GM21367 (cell line): Measurements from ENCODE around the gene ANAPC10.

Experiments used
- ATAC-seq: cut with Tn5 transposase; IDR thresholded peaks from one replicate; pipeline ENCODE4 v1.9.1; 2021; ENCODE audit not compliant: unreplicated experiment

Gene ANAPC10

DNA sequence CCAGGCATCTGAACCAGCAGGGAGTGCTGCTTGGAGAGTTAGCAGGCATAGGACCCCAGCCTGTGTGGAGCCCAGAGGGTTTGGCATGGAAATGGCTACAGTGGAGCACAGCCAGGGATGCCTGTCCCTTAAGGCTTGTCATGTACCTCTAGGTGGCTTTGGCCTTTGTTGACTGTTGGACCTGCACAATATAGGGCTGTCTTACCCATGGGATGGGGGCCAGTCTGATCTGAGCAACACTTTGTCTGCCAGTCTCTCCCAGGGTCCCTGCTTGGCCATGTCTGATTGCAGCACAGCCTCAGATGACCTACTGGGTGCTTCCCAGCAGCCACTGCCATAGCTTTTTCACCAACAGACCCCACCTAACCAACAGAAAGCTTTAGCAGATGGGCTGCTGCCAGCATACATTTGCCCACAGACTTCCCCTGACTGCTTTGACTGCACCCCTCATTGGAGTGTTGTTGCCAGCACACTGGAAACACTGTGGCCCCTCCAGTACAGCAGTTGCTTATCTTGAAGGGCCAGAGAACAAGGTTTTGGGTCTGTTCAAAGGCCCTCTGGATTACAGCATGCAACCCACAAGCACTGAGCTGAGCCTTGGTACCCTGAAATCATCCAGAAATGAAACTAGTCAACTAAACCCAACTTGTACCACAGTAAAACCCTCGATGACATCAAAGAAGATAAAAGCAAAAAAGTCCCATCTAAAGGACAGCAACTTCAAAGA, 22.1 kb downstream of the ANAPC10 start:
- no peak for ATAC-seq

DNA sequence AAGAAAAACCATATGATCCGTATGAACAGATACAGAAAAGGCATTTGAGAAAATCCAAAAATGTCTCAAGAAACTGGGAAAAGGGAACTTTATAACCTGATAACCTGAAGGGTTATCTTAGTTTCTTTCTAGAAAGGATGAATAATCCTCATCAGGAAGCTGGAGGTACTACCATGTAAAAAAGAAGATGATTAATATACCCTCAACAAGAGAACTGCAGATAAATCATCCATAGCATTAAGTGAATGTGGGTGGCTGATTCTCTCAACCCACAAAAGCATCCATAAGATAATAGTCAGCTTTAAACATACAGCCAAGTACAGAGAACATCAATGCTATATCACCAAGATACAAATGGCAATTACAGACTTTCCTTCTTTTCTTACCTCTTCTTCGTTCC, 26.4 kb downstream of the ANAPC10 start:
- no peak for ATAC-seq

DNA sequence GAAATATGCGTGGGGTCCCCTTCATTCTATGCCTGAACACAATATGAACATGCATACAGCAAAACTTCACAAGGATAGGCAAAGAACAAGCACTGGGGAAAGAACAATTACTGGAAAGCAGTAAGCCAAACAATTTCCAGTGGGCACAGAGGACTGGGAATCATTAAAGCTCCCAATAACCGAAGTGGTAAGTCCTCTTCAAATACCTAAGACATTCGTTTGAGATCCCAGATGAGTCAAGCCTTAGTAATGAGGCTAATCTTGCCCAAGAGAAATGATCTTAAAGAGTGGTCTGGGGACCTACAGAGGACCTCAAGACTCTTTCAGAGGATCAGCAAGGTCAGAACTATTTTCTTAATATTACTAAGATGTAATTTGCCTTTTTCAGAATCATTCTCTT, 28.6 kb downstream of the ANAPC10 start:
- ATAC-seq, result no peak

DNA sequence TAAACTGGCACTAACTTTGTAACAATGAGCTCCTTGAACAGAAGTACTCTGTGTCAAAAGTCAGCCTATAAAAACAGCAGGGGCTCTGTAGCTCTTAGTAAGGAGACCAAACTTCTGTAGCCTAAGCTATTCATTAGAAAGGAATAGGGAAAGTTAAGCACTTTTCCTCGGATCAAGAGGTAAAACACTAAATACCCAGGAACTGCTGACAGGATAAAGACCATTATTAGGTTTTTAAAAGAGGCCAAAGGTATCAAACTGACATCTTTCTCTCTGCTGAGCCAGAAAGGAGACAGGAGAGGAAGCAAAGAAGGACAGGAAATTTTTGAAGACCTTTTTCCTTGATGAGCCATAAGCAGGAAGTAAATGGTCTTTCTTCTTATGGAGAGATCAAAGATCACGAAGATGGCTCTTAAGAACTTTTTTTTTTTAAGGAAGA, 31.9 kb downstream of the ANAPC10 start:
- no peak for ATAC-seq

DNA sequence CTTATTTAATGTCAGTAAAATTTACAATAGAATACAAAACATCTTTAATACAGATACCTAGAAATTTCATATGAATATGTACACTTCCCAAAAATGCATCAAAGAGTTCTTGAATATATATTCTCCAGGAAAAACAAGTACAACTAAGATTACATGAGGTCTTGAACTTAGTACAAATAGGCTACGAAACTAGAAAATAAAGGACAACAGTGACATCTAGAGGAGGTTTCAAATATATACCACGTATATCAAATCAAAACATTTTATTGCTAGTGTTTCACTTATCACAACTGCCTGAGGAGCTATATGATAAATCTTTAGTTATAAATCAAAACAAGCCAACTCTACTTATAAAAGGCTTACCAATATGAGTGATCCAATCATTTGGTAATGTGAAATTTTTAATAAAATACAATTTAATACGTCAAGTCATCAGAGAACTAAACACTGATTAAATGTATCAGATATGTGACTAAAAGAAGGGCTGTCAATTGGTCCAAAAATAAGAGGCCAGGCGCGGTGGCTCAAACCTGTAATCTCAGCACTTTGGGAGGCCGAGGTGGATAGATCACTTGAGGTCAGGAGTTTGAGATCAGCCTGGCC, 36.6 kb downstream of the ANAPC10 start:
- ATAC-seq, result peak; percentile 53

DNA sequence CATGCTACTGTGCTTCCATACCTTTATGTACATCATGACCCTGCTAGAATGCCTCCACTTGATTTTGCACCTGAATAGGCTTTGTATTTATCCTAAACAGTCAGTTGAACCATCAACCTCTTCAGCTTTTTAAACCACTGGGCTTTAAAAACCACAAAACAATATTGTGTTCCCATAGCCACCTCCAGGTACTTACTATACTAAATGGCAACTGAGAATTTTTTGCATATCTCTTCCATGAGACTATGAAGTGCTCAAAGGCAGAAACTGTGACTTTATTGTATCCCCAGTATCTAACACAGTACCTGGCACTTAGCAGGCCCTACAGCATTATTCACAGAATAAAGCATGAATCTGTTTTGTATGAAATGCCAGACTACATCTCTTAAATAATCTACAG, 39.7 kb downstream of the ANAPC10 start:
- no peak for ATAC-seq

DNA sequence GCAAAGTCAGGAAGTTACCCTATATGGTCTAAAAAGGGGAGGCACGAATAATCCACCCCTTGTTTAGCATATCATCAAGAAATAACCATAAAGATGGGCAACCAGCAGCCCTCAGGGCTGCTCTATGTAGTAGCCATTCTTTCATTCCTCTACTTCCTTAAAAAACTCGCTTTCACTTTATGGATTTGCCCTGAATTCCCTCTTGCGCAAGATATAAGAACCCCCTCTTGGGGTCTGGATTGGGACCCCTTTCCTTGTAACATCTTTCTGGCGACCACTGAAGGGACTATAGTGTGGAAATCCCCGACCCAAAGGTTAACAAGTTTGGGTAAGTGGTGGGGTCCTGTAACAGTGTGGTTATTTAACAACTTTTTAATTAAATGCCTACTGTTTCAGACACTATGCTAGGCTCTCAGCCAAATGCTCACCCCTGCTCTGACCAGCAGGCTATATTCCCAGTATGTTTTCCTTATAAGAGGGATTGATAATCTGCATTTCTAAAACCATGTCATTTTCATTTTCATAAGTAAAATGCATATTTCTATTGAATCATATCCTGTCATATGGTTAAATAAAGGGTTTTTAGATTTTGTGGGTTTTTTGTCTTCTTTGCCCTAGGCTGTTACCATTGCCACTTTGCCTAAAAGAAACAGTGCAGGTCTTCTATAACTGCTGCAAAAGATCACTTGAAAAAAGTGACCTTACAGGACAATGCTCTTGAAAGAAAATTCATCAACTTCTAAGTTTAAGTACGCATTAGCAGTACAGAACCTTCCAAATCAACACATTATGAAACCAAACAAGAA, 41.5 kb downstream of the ANAPC10 start:
- no peak for ATAC-seq

DNA sequence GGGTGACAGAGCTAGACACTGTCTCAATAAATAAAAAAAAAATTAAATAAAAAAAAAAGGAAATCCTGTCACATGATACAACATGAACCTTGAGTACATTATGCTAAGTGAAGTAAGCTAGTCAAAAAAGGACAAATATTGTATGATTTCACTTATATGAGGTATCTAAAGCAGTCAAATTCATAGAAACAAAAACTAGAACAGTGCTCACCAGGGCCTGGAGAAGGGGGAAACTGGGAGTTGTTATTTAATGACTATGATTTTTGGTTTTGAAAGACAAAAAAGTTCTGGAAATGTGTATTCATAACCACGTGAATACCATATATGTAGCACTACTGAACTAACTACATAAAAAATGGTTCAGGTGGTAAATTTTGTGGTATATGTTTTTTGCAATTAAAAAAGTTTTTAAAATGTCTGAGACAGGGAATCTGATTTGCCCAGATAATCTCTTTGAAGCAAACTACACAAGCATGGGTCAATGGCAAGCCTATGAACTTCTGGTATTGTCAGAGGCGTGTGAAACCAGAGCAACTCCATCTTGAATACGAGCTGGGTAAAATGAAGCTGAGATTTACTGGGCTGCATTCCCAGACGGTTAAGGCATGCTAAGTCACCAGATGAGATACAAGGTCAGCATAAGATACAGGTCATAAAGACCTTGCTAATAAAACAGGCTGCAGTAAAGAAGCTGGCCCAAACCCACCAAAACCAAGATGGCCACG, 42.3 kb downstream of the ANAPC10 start:
- ATAC-seq, result no peak

DNA sequence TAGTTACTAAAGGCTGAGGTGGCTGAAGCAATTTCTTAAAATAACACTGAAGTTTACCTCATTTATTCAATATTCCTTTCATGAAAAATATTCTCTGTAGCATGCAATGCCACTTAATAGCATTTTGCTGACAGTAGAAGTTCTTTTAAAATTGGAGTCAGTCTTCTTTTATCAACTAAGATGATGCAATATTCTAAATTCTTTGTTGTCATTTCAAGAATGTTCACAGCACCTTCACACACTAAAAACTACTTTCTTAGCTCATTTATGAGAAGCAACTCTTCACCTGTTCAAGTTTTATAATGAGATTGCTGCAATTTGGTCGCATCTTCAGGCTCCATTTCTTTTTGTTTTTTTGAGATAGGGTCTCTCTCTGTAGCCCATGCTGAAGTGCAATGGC, 48.8 kb downstream of the ANAPC10 start:
- ATAC-seq, result no peak

DNA sequence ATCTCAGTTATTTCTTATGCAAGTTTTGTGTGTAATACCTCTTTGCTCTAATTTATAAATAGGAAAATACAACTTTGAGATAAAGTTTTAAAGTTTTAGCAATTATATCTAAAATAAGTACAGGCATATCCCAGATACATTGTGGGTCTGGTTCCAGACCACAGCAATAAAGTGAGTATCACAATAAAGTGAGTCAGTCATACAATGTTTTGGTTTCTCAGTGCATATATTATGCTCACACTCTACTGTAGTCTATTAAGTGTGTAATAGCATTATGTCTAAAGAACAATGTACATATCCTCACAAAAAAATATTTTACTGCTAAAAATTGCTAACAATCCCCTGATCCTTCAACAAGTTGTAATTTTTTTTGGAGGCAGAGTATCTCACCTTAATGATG, 49.2 kb downstream of the ANAPC10 start:
- no peak for ATAC-seq

DNA sequence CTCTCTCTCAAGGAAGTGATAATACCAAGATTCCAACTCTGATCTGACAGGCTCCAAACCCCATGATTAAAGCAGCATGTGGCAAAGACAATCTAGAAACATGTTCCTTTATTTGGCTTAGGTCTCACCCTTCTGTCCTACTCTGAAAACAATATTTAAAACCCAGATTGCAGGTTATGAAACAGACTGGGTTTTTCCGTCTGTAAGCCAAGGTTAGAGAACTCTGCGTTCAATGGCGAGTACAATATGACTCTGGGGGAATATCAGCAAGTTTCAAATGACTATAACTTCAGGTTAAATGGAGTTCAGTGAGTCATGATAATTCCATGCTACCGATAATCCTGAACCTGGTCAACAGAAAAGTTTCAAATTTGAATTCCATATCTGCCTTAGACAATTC, 50.8 kb downstream of the ANAPC10 start:
- ATAC-seq, result peak; percentile 44

DNA sequence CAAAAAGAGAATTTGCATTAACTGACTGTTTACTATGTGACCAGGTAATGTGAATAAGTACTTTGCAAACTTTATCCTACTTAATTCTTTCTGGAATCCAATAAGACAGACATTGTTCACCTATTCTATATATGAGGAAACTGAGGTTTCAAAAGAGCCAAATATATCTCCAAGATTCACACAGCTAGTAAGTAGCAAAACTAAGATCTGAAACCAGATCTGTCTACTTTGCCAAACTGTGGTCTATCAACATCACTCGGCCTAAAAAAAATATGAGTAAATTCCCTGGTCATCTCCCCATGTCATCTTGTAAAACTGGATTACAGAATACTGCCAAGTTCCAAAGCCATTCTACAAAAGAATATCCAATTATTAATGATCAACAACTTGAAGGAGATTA, 52.8 kb downstream of the ANAPC10 start:
- ATAC-seq, result peak; percentile 32

DNA sequence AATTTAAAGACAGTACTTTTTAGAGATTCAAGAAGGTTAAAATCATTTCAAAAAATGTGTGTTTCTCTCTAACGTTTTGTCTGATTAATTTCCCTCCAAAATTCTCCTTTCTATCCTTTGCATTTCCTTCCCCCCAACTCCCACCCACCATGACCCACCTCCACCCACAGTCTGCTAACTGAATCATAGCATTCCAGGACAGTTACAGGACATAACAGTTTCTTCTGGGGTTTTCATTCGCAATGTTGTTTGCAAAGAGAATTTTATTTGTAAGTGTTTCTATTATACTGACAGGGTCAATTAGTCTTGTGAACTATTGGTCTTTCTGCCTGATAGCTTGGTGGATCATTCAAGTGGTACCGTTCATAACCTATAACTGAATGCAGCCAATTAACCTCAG, 53.7 kb downstream of the ANAPC10 start:
- no peak for ATAC-seq

DNA sequence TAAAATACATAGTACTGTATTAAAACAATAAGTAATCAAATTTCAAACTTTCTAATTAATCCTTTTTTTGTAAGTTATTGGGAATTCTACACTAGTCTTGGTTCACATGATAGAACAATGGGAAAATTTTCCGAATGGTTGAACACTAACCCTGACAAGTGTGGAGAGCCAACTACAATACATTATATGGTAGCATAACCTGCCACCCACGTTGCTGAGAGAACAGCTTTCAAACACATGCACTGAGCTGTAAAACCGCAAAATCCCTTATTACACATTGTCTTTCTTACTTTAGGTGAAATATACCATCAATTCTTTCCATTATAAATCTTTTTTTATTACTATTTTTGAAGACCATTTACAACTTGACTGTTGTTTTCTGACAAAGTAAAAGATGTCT, 54.7 kb downstream of the ANAPC10 start:
- ATAC-seq, result no peak

DNA sequence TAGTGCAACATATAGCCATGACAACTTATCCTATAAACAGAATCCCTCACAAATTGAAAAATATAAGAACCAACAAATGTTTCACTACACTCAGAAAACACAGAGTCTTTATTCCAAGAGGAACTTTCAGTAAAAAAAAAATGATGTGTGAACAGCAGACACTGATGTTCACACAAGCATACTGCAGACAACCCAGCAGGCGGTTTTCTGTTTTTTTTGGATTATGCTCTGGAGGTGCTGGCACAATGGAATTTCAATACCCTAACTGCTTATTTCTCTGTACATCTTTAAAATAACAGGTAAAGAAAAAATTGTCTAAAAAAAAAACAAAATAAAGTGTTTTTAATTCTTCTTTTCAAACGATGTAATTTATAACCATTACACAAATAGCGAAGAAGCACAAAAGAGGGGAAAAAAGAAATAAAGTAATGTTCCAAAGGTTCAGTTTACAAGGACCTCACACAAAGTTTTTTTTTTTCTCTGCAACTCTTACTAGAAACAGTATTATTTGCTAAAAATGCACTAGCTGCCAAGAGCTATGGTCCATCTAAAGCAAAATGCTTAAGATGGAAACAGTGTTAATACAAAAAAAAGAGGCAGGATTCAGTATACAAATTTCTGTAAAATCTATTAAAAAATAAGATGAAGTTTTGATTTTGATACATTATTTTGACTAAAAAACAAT, 55.3 kb downstream of the ANAPC10 start:
- no peak for ATAC-seq

DNA sequence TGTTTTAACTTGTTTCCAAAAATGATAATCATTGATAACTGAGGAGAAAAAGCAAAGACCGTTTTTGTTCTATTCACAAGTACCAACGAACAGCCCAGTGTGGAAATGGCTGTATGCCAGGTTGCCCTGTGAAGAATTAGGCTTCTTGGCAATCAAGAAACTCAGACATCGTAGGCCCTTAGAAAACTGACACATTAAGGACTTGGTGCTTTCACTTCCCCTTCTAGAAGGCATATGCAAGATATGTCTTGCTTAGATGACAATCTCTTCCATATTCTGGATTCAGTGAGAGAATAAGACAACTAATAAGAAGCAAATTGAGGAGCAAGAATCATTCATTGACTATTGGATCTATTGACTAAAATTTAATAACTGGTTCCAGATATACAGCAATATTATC, 56.6 kb downstream of the ANAPC10 start:
- peak; percentile 98 for ATAC-seq

DNA sequence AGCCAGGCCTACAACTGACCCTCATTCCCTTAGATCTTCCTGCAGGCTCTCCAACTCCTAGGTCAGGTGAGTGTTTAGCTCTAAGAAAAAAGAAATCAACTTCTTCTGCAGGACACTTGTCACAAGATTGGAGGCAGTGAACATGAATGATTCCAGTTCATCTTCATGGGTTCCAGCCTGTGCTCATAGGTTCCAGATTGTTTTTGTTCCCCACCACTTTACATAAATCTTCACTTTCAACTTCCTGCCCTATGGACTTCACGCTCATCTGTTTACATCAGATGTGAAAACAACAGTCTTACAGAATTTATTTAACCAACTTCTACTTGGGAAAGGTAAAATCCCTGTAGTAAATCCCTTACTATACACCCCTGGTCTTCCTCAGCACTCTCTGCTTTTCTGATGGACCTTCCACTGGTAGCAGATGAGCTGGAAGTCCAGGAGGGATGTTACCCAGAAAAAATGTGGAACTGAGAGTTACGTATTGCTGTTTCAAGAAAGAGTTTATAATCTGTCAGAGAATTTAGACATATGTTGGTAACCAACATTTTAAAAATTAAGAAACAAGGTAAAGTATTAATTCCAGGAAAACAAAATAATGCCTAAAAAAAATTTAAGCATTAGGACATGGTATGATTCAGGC, 62.4 kb downstream of the ANAPC10 start:
- ATAC-seq, result no peak

DNA sequence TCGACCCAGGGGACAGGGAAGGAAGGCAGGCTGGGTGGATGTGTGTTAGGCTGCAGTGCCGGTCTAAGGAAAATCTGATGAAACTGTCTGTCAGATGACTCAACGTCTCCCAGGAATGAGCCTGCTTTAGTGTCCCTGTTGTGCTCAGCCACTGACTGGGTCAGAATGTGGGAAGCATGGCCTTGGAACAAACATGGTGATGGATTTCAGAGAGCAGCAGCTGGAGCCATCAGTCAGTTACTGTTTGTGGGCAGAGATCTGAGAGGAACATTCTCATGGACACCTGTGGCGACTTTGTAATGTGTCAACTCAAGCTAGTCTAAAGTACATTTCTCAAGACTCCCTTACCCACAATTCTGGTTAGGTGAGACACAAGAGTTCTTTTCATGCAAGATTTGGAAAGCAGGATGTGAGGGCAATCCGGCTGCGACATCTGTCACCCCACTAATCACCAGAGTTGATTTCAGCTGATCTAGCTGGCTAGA, 63.2 kb downstream of the ANAPC10 start:
- no peak for ATAC-seq

DNA sequence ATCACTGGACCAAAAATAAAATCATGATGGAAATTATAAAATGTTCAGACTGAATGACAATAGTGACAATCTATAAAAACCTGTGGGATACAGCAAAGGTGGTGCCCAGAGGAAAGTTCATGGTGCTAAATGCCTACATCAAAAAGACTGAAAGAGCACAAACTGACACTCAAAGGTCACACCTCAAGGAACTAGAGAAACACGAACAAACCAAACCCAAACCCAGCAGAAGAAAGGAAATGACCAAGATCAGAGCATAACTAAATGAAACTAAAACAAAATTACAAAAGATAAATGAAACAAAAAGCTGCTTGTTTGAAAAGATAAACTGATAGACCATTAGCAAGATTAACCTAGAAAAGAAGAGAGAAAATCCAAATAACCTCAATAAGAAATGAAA, 78.7 kb downstream of the ANAPC10 start:
- peak; percentile 60 for ATAC-seq

DNA sequence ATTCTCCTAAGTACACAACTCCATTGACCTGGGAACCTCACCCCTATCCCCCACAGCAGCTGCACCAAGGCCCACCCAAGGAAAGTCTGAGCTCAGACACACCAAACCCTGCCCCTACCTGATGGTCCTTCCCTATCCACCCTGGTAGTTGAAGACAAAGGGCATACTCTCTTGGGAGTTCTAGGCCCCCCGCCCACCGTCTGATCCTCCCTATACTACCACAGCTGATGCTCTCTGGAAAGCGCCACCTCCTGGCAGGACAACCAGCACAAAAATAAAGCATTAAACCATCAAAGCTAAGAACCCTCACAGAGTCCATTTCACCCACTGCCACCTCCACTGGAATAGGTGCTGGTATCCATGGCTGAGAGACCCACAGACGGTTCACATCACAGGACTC, 83.6 kb downstream of the ANAPC10 start:
- ATAC-seq, result no peak
